ENCODE results near the gene FSIP1. TPM values are rescaled to one million over a fixed set of nuclear protein-coding genes. Genes with fewer than 3 reads are reported as not detected.

FSIP1 gene
- total RNA-seq, 2 donors from 2014 or later: 0.14 to 0.21 TPM

GRCh38 chr15:39793923-39794322 lies 11.3 kb upstream of the FSIP1 start:
- no peak overlapping the region for H3K4me3 ChIP-seq
- H3K36me3 ChIP-seq: peaks cover 5% of the 10 kb centered on the region
- ATAC-seq (ENCODE audit: insufficient number of reproducible peaks, low FRiP score, low read depth) (no peak), DNase-seq (ENCODE audit: low spot score) (no peak)
- no peaks in the 10 kb centered on the region for H3K4me1 ChIP-seq (ENCODE audit: control insufficient read depth in 1 of 2, low read depth in 2 of 2)
- H3K27ac ChIP-seq: no peak overlapping the region
- H3K9me3 ChIP-seq: no peaks in the 10 kb centered on the region
- no peak for TF ChIP-seq CTCF (IDR thresholded peaks at IDR 0.05)
- no peaks in the 10 kb centered on the region for H3K27me3 ChIP-seq (replicated peaks; ENCODE audit: insufficient read depth)

GRCh38 chr15:39792844-39793335 lies 10.2 kb upstream of the FSIP1 start:
- ATAC-seq (ENCODE audit: insufficient number of reproducible peaks, low FRiP score, low read depth) (no peak), DNase-seq (ENCODE audit: low spot score) (no peak)
- no peak for TF ChIP-seq CTCF (IDR thresholded peaks at IDR 0.05)
- H3K27me3 ChIP-seq (replicated peaks; ENCODE audit: insufficient read depth): no peaks in the 10 kb centered on the region
- no peaks in the 10 kb centered on the region for H3K36me3 ChIP-seq
- H3K27ac ChIP-seq: no peak overlapping the region
- no peak overlapping the region for H3K4me3 ChIP-seq
- H3K4me1 ChIP-seq (ENCODE audit: control insufficient read depth in 1 of 2, low read depth in 2 of 2): no peaks in the 10 kb centered on the region
- no peaks in the 10 kb centered on the region for H3K9me3 ChIP-seq

- Histone ChIP-seq H3K4me3 (no peak overlapping the region), H3K9me3 (no peaks in the 10 kb centered on the region), H3K4me1 (ENCODE audit: control insufficient read depth in 1 of 2, low read depth in 2 of 2) (no peaks in the 10 kb centered on the region), H3K36me3 (no peaks in the 10 kb centered on the region), H3K27me3 (replicated peaks; ENCODE audit: insufficient read depth) (no peaks in the 10 kb centered on the region), H3K27ac (no peak overlapping the region)
- no peak for TF ChIP-seq CTCF (IDR thresholded peaks at IDR 0.05)
- no peak for ATAC-seq (ENCODE audit: insufficient number of reproducible peaks, low FRiP score, low read depth)
- DNase-seq (ENCODE audit: low spot score): no peak
These were observed 9.6 kb upstream of the FSIP1 start for GRCh38 chr15:39792025-39792843.

GRCh38 chr15:39789736-39790135 lies 7.1 kb upstream of the FSIP1 start:
- no peak for DNase-seq (ENCODE audit: low spot score)
- H3K36me3 ChIP-seq: no peaks in the 10 kb centered on the region
- no peak overlapping the region for H3K27ac ChIP-seq
- no peaks in the 10 kb centered on the region for H3K9me3 ChIP-seq
- no peak for ATAC-seq (ENCODE audit: insufficient number of reproducible peaks, low FRiP score, low read depth)
- TF ChIP-seq CTCF (IDR thresholded peaks at IDR 0.05): no peak
- no peaks in the 10 kb centered on the region for H3K27me3 ChIP-seq (replicated peaks; ENCODE audit: insufficient read depth)
- H3K4me1 ChIP-seq (ENCODE audit: control insufficient read depth in 1 of 2, low read depth in 2 of 2): peaks cover 0 to 4% of the 10 kb centered on the region in 2 donors
- no peak overlapping the region for H3K4me3 ChIP-seq

GRCh38 chr15:39788800-39789565 lies 6.3 kb upstream of the FSIP1 start:
- DNase-seq (ENCODE audit: low spot score) (no peak), ATAC-seq (ENCODE audit: insufficient number of reproducible peaks, low FRiP score, low read depth) (no peak)
- no peak for TF ChIP-seq CTCF (IDR thresholded peaks at IDR 0.05)
- H3K4me3 ChIP-seq: no peak overlapping the region
- no peaks in the 10 kb centered on the region for H3K9me3 ChIP-seq
- no peaks in the 10 kb centered on the region for H3K27me3 ChIP-seq (replicated peaks; ENCODE audit: insufficient read depth)
- no peak overlapping the region for H3K27ac ChIP-seq
- peaks cover 3 to 10% of the 10 kb centered on the region in 2 donors for H3K4me1 ChIP-seq (ENCODE audit: control insufficient read depth in 1 of 2, low read depth in 2 of 2)
- H3K36me3 ChIP-seq: no peaks in the 10 kb centered on the region
